ELR (cell line): ENCODE data around the gene CYFIP2.
"Not testable (repeated sequence)": the region's sequence is repeated elsewhere in the genome, so short reads cannot be mapped to it uniquely, and the experiment has no call there.

Source experiments
- DNase-seq: peaks from one replicate; pipeline ENCODE4 v3.0.0-alpha.2; 2015; ENCODE audit warnings: low read depth

CYFIP2 gene

DNA sequence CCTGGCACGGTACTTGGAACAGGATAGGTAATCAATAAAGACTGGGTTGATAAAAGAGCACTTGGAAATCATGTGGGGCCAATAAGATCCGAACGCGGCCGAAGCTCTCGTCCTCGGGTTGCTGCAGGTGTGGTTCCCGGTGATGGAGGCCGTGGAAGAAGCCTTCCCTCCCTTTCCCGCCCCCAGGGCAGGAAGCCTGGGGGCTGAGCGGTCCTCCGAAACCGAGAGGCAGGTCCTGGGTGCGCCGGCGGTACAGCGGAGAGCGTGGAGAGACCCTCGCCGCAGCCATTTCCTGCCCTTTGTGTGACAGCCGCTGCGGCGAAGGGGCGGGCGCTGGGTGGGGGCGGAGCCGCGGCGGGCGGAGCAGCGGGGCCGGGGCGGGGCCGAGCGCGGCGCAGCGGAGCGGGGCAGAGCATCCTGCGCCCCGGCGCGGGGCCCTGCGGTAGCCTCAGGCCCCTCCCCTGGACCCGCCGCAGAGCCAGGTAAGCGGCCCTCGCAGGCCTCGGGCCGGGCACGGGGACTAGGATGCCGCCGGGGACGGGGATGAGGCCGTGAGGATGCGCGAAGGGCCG is at the start of gene CYFIP2:
CYFIP2 (plus strand) TSS at position 410 of the 572 bp plus-strand sequence. CDS start 19,239 bp downstream, outside the sequence.
- DNase-seq, result peak; percentile 52

GRCh38 chr5:157216391-157217142 is 49.4 kb upstream of the CYFIP2 start:
- no peak for DNase-seq

DNA sequence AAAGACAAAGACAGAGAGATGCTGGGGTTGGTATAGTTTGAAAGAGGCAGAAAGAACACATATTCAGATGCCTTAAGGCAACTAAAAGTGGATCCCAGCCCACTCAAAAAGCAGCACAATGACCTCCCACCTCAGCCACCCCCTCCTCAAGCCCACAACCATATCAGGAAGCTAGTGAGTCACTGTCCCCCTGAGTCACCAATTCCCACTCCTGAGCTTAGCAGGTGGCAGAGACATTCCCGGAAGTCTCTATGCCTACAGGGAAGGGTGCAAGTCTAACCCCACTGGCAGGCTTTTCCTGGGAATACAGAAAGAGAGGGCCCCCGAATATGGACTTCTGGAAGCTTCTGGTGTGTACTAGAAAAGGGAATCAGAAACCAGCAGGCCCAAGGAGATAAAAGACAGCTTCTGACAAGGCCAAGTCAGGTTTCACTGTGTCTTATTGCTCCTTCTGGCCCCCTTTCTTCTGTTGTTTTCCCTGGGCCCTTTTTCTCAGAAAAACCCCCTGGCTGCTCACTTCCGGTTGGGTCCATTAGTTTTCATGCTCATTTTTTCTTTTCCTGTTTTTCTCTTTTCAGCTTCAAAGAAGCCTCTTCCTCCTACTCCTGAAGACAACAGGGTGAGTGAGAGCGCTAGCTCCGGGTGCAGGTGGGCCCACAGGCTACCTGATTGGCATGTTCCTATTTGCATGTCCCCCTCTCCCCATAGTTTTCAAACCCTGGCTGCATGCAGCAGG is 48.5 kb upstream of the CYFIP2 start:
- no peak for DNase-seq

GRCh38 chr5:157219491-157220271 is 46.2 kb upstream of the CYFIP2 start:
- no peak for DNase-seq

DNA sequence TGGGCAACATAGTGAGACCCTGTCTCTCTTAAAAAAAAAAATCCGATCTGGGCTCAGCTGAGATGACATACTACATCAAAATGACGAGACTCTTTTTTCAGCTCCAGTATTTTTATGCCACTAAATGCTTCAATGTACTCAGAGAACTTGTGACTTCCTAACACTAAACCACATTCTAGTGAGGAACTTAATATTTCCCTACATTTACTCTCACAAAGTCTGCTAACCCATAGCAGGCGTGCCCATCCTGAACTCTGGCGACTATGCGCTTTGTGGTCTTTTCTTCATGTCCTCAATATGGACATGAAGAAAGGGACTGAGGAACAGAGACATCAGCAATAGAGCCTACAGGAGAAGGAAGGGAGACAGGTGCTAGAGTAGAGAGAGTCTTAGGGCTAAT is 44.0 kb upstream of the CYFIP2 start:
- no peak for DNase-seq

DNA sequence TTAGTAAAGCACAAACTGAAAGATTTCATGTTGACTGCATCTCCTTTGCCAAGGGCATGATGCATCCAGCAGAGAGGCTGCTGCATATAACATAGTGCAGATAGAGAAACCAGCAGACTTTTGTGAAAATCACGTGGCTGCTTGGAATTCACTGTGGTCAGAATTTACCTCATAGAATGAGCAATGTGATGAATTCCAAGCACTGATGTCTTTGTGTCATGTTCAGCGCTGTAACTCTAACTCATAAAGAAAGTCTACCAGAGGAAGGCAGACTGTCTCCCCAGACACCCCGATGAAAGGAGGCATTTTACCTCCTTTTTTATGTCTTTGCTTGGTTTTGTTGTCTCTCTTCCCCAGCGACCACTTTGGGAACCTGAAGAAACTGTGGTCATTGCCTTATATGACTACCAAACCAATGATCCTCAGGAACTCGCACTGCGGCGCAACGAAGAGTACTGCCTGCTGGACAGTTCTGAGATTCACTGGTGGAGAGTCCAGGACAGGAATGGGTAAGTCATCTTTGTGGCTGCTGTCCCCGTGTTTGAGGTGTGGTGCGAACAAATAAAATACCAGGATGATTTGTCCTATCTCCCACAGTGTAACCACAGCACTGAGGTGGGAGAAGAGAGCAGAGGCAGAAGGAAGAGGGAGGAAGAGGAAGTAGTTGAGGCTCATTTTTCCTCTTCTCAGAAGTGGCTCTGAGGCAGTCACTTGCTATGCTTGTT is 43.3 kb upstream of the CYFIP2 start:
- peak; percentile 31 for DNase-seq

- DNase-seq, result no peak
These were observed 40.2 kb upstream of the CYFIP2 start for GRCh38 chr5:157225469-157226422.

GRCh38 chr5:157230610-157231009 is 35.3 kb upstream of the CYFIP2 start:
- no peak for DNase-seq

DNA sequence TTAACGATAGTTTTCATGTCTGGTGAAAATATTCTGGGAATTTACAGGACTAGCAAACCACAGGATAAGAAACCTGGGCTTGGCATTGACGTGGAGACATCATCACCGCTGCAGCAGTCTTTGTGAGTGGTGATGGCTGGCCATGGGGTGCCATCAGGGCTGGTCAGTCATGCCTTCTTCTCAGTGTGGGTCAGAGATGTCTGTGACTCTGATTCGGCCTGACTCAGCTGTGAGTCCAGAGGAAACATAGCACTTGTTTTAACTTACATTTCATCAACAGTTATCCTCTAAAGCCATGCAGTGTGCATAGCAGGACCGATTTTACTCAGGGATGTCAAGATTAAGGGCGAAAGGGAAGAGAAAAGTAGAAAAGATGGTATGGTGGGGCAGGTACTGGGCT is 33.2 kb upstream of the CYFIP2 start:
- DNase-seq, result no peak

DNA sequence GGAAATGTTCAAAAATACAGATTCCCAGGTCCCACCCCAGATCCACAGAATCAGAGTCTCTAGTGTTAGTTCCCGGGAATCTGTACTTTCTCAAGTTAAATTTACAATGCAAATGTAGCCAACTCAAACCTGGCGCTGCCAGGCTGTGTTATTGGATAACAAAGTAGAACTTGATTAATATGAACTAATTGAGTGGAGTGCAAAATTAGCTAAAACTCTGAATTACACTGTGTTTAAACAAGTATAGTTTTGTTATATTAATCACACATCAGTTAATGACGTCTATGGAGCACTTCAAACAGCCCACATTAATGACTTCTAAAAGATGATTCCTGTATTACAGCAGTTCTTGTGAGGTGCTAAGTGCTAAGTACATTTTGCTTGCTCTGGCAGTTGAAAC is 32.4 kb upstream of the CYFIP2 start:
- DNase-seq, result no peak

GRCh38 chr5:157236423-157236822 is 29.5 kb upstream of the CYFIP2 start:
- no peak for DNase-seq

- no peak for DNase-seq
These were observed 24.4 kb upstream of the CYFIP2 start for GRCh38 chr5:157241483-157241882.

DNA sequence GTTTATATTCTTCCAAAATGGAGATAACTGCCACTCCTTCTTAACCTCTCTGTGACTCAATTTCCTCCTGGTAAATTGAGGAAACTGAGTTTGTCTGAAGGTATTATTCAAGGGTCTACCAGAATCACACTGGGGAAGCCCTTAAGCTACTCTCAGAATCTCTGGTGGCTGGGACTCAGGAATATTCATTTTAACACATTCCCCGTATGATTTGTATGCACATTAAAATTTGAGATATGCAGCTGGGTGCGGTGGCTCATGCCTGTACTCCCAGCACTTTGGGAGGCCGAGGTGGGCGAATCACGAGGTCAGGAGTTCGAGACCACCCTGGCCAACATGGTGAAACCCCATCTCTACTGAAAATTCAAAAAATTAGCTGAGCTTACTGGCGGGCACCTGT is 21.2 kb upstream of the CYFIP2 start:
- not testable (repeated sequence) for DNase-seq

- DNase-seq, result no peak
These were observed 20.4 kb upstream of the CYFIP2 start for GRCh38 chr5:157245476-157245875.

DNA sequence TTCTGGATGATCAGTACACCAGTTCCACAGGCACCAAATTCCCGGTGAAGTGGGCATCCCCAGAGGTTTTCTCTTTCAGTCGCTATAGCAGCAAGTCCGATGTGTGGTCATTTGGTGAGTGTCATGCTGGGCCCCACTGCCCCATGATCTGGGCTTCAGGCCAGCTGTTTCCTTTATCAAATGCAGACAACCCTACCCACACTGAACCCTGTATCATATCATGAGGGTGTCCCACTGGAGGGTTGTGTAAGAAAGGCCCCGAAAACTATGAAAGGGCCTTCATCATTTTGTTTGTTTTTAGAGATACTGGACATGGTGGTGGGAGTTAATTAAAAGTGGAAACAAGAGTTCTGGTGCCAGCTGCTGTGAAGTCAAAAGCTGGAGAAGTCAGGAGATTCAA is 20.0 kb upstream of the CYFIP2 start:
- no peak for DNase-seq

DNA sequence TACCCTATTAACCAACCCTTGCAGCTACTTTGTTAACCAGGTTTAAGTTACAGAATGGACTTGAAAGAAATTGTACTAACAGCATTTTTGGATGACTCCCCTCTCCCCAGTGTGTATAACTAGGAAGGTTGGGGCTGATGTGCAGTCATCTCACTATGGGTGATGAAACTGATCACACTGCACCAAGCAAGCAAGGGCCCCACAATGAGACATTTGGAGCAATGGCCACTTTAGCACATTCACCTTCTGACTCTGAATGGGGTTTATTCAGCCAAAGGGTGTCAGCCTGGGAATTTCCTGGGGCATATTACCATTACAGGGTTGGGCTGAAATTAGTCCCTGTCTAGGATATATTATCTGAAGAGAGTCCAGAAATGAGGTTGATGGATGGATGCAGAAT is 18.7 kb upstream of the CYFIP2 start:
- DNase-seq, result no peak

GRCh38 chr5:157248821-157249470 is 17.0 kb upstream of the CYFIP2 start:
- no peak for DNase-seq

GRCh38 chr5:157252711-157253465 is 13.0 kb upstream of the CYFIP2 start:
- DNase-seq, result peak; percentile 13

DNA sequence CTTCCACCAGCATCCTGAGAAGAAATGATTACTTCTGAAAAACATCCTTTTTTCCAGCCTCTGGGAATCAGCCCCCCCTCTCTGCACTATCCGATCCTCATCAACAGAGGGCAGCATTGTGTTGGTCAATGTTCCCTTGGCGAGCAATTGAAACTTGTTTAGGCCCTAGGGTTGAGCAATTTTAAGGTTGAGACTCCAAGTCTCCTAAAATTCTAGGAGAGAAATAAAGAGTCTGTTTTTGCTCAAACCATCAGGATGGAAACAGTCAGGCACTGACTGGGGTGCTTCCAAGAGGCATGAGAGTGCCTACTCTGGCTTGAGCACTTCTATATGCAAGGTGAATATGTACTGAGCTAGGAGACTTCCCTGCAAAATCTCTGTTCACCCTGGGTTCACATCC is 12.4 kb upstream of the CYFIP2 start:
- DNase-seq, result peak; percentile 57
